HEK293 (cell line): ENCODE data around the gene COL24A1.

Source experiments
- CTCF ChIA-PET: fragments of 350-600 bp; formaldehyde crosslinking; extraction: SDS; loops from one replicate; lab custom pipeline; 2021; ENCODE audit warnings: antibody characterized with exemption; lab: Yijun Ruan, JAX
- POLR2A ChIA-PET: fragments of 300-600 bp; formaldehyde crosslinking; extraction: SDS; loops from one replicate; lab custom pipeline; 2020; ENCODE audit warnings: antibody characterized with exemption, inconsistent platforms; lab: Yijun Ruan, JAX
- H3K27ac ChIP-seq: fragments of 200-500 bp; sonication (Bioruptor generic); 2 replicates; pipeline ENCODE4 v1.5.1; 2014; ENCODE audit warnings: low read depth, low read length, control low read depth, inconsistent platforms; ENCODE audit errors: extremely low read depth
- H3K36me3 ChIP-seq, 2 experiments: fragments of 200-500 bp in 1 of 2; sonication (Bioruptor generic) in 1 of 2; 1 replicate in 1 of 2; 2 replicates in 1 of 2; pipeline ENCODE4 v1.5.1; 2014 to 2017; ENCODE audit warnings: inconsistent platforms in 2 of 2, low read length in 2 of 2; ENCODE audit not compliant: control insufficient read depth in 2 of 2, insufficient read depth in 1 of 2
- H3K4me1 ChIP-seq: fragments of 200-500 bp; sonication (Bioruptor generic); 2 replicates; pipeline ENCODE4 v1.5.1; 2014; ENCODE audit warnings: mild to moderate bottlenecking, low read length, inconsistent platforms; ENCODE audit not compliant: control insufficient read depth, insufficient read depth
- H3K4me3 ChIP-seq: 2 replicates; pipeline ENCODE4 v1.5.1; 2011; ENCODE audit warnings: low read depth, mild to moderate bottlenecking, control low read depth, low read length, moderate library complexity
- H3K9me3 ChIP-seq: fragments of 200-500 bp; sonication (Bioruptor generic); 2 replicates; pipeline ENCODE4 v1.5.1; 2014; ENCODE audit warnings: low read depth, low read length, inconsistent platforms; ENCODE audit not compliant: control insufficient read depth, insufficient read depth
- ELK4 ChIP-seq: IDR thresholded peaks from 2 replicates; pipeline ENCODE4 v1.6.1; 2011; ENCODE audit warnings: mild to moderate bottlenecking, low read depth, low read length, borderline replicate concordance
- GLI2 ChIP-seq: fragments of 450-650 bp; formaldehyde crosslinking; IDR thresholded peaks from 2 replicates; pipeline ENCODE4; 2017; ENCODE audit warnings: missing biosample characterization, missing genetic modification characterization, low read depth, borderline replicate concordance
- HIC1 ChIP-seq: fragments of 450-650 bp; formaldehyde crosslinking; IDR thresholded peaks from 2 replicates; pipeline ENCODE4 v1.5.1; 2016; ENCODE audit warnings: missing biosample characterization, missing genetic modification characterization
- IKZF3 ChIP-seq: fragments of 450-650 bp; IDR thresholded peaks from 2 replicates; pipeline ENCODE4 v1.5.0; 2018; ENCODE audit warnings: missing biosample characterization, mild to moderate bottlenecking, missing genetic modification characterization, moderate library complexity
- KLF7 ChIP-seq: fragments of 450-650 bp; formaldehyde crosslinking; IDR thresholded peaks from 2 replicates; pipeline ENCODE4 v1.5.1; 2016; ENCODE audit warnings: missing biosample characterization, missing genetic modification characterization, borderline replicate concordance
- PRDM6 ChIP-seq: fragments of 450-650 bp; formaldehyde crosslinking; IDR thresholded peaks from 2 replicates; pipeline ENCODE4 v1.5.1; 2017; ENCODE audit warnings: missing biosample characterization, missing genetic modification characterization
- ZBTB48 ChIP-seq: fragments of 450-650 bp; formaldehyde crosslinking; IDR thresholded peaks from 2 replicates; pipeline ENCODE4 v1.5.1; 2016; ENCODE audit warnings: missing biosample characterization, missing genetic modification characterization
- ZBTB7A ChIP-seq: fragments of 450-650 bp; formaldehyde crosslinking; IDR thresholded peaks from 2 replicates; pipeline ENCODE4 v1.5.1; 2016; ENCODE audit warnings: low read depth, missing biosample characterization, missing genetic modification characterization
- ZFP69B ChIP-seq: fragments of 450-650 bp; formaldehyde crosslinking; IDR thresholded peaks from 2 replicates; pipeline ENCODE4 v1.5.1; 2016; ENCODE audit warnings: missing biosample characterization, missing genetic modification characterization
- ZNF155 ChIP-seq: fragments of 450-650 bp; formaldehyde crosslinking; IDR thresholded peaks from 2 replicates; pipeline ENCODE4 v1.5.1; 2016; ENCODE audit warnings: missing biosample characterization, missing genetic modification characterization
- ZNF280C ChIP-seq: fragments of 450-650 bp; formaldehyde crosslinking; IDR thresholded peaks from 2 replicates; pipeline ENCODE4 v1.5.1; 2016; ENCODE audit warnings: missing biosample characterization, missing genetic modification characterization
- ZNF354C ChIP-seq: fragments of 450-650 bp; formaldehyde crosslinking; IDR thresholded peaks from 2 replicates; pipeline ENCODE4 v1.5.1; 2016; ENCODE audit warnings: missing biosample characterization, missing genetic modification characterization, low read depth, borderline replicate concordance
- ZNF426 ChIP-seq: fragments of 450-650 bp; formaldehyde crosslinking; IDR thresholded peaks from 2 replicates; pipeline ENCODE4 v1.5.1; 2017; ENCODE audit warnings: missing biosample characterization, missing genetic modification characterization, mild to moderate bottlenecking, inconsistent platforms, moderate library complexity
- ZNF549 ChIP-seq: fragments of 450-650 bp; IDR thresholded peaks from 2 replicates; pipeline ENCODE4 v1.5.1; 2018; ENCODE audit warnings: missing biosample characterization, missing genetic modification characterization, mild to moderate bottlenecking, inconsistent platforms, moderate library complexity
- ZNF600 ChIP-seq: fragments of 450-650 bp; formaldehyde crosslinking; IDR thresholded peaks from 2 replicates; pipeline ENCODE4 v1.5.1; 2016; ENCODE audit warnings: missing biosample characterization, missing genetic modification characterization
- ZNF639 ChIP-seq: fragments of 450-650 bp; formaldehyde crosslinking; IDR thresholded peaks from 2 replicates; pipeline ENCODE4 v1.5.1; 2016; ENCODE audit warnings: missing biosample characterization, missing genetic modification characterization
- ZNF660 ChIP-seq: fragments of 450-650 bp; IDR thresholded peaks from 2 replicates; pipeline ENCODE4 v1.5.1; 2018; ENCODE audit warnings: missing biosample characterization, mild to moderate bottlenecking, missing genetic modification characterization
- ZNF670 ChIP-seq: fragments of 450-650 bp; formaldehyde crosslinking; IDR thresholded peaks from 2 replicates; pipeline ENCODE4 v1.5.1; 2016; ENCODE audit warnings: missing biosample characterization, missing genetic modification characterization, low read depth
- ZNF704 ChIP-seq: fragments of 450-650 bp; formaldehyde crosslinking; IDR thresholded peaks from 2 replicates; pipeline ENCODE4 v1.5.1; 2016; ENCODE audit warnings: missing biosample characterization, missing genetic modification characterization
- ZNF768 ChIP-seq: fragments of 450-650 bp; formaldehyde crosslinking; IDR thresholded peaks from 2 replicates; pipeline ENCODE4 v1.5.1; 2018; ENCODE audit warnings: missing biosample characterization, mild to moderate bottlenecking, missing genetic modification characterization

The COL24A1 gene

GRCh38 chr1:85867189-85867588 lies 289.4 kb downstream of the COL24A1 start (continued):
- no peak for TF ChIP-seq GLI2 (tag by site-specific recombination)
- no peak for TF ChIP-seq ZNF670 (tag by site-specific recombination)
- no peak for TF ChIP-seq ZNF280C (tag by site-specific recombination)
- TF ChIP-seq ZNF426, result no peak
- TF ChIP-seq ZNF354C (tag by site-specific recombination), result no peak
- TF ChIP-seq KLF7 (tag by site-specific recombination), result no peak

- TF ChIP-seq ZBTB48 (tag by site-specific recombination) (no peak), ZNF155 (tag by site-specific recombination) (no peak), IKZF3 (no peak), ZNF639 (no peak), ZFP69B (tag by site-specific recombination) (no peak), PRDM6 (tag by site-specific recombination) (no peak), ZNF549 (tag by site-specific recombination) (no peak), GLI2 (tag by site-specific recombination) (no peak), HIC1 (tag by site-specific recombination) (no peak), ZNF660 (tag by site-specific recombination) (no peak), ZNF704 (tag by site-specific recombination) (no peak), ZBTB7A (tag by site-specific recombination) (no peak), ELK4 (no peak), ZNF600 (no peak), ZNF768 (no peak)
- H3K27ac ChIP-seq, result no peak overlapping the region
- H3K9me3 ChIP-seq, result no peaks in the 10 kb centered on the region
- no peaks in the 10 kb centered on the region for H3K36me3 ChIP-seq
- ChIA-PET POLR2A (no interaction called here), CTCF (interaction anchor here (0.6 kb wide), 1 partner anchor 17 kb away, joined by 7 read pairs; no protein-coding TSS in a partner anchor)
- H3K4me1 ChIP-seq, result no peaks in the 10 kb centered on the region
- no peak overlapping the region for H3K4me3 ChIP-seq
These were observed 291.4 kb downstream of the COL24A1 start for GRCh38 chr1:85865213-85865612.
